AG20443 (cell line): Measurements from ENCODE around the gene TMEM147.
A peak's percentile ranks its signal among the peaks of the same experiment; 100 is the strongest.

Source experiments
- DNase-seq: peaks from one replicate; pipeline ENCODE4 v3.0.0; 2012; ENCODE audit warnings: low spot score, mixed read lengths

The TMEM147 gene, protein sequence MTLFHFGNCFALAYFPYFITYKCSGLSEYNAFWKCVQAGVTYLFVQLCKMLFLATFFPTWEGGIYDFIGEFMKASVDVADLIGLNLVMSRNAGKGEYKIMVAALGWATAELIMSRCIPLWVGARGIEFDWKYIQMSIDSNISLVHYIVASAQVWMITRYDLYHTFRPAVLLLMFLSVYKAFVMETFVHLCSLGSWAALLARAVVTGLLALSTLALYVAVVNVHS

GRCh38 chr19:35545001-35545854 lies at the start of gene TMEM147:
TMEM147 (plus strand) TSS chr19:35545626; CDS start chr19:35545740, 114 bp downstream.
- DNase-seq: peak; percentile 99

DNA sequence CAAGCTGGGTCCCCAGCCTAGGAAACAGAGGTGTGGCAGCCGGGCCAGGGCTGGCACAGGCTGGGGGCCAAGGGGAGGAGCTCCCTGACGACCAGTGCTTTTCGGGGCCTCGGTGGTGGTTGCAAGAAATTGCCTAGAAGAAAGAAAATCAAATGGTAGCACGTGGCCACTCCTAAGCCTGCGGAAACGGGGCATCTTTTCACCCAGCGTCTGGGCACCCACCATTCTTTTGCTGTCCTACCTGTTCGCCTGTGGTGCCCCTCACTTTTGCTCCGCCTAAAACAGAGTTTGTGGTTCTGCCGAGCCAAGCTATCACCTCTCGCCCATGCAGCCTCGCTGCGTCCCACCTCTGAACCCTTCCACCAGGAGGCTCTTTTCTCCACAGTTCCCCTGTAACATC lies 48.0 kb upstream of the TMEM147 start:
- no peak for DNase-seq

GRCh38 chr19:35498220-35498619 lies 47.2 kb upstream of the TMEM147 start:
- DNase-seq: no peak

DNA sequence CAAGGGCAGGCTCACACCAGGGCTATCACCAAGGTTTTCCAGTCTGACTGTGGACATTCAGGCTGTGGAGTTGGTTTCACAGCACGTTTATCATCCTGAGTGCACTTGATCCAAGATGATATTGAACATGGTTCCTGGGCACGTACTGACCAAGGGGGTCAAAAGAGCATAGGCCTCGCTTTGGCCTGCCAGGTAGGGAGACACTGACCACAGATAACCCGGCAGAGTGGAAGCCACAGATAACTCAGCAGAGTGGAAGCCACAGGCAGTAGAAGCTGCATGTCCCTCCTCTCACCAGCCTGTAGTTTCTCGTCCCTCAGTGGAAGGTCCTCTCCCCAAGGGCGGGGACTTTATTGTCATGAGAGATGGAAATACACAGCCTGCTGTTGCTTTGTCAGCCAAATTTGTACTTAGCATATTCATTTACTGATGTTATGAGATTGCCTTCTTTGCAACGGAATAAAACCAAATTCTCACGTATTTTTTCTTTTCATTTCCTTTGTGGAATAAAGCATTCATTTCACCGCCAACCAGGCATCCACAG lies 46.4 kb upstream of the TMEM147 start:
- DNase-seq: no peak

DNA sequence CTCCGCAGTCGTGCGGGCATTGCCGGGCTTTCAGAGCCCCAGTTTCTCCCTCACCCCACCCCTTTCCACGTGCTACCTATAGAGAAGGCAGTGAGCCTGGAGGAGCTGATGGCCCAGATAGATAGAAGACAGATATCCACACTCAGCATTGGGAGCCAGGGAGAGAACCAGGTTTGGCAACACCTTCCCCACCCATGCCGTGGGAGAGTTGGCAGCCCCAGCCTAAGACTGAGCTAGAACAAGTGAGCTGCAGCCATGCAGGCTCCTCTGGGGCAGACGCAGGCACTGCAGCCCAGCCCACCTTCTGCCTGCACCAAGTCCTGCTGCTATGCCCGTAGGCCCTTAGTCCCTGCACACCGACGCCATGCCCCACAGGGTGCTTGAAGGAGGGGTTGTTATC lies 44.8 kb upstream of the TMEM147 start:
- DNase-seq: no peak

GRCh38 chr19:35501684-35502083 lies 43.7 kb upstream of the TMEM147 start:
- no peak for DNase-seq

GRCh38 chr19:35502751-35503150 lies 42.7 kb upstream of the TMEM147 start:
- DNase-seq: no peak

DNA sequence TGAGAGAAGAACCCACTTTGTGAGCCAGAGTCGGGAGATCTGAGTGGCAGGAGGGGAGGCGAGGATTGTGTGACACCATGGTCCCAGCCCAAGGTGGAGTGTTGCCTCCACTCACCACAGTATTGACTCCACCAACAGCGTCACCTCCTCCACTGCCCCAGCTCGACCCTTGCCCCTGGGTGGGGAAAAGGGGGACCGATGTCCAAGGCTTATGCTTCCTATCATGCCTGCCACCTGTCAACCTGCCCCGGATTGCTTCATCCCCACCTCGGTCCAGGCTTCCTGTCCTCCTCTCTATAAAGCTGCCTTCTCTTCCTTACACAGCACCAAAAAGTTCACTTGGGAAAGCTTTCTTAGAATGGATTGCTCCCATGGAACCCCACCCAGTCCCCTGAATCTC lies 39.4 kb upstream of the TMEM147 start:
- DNase-seq: no peak

DNA sequence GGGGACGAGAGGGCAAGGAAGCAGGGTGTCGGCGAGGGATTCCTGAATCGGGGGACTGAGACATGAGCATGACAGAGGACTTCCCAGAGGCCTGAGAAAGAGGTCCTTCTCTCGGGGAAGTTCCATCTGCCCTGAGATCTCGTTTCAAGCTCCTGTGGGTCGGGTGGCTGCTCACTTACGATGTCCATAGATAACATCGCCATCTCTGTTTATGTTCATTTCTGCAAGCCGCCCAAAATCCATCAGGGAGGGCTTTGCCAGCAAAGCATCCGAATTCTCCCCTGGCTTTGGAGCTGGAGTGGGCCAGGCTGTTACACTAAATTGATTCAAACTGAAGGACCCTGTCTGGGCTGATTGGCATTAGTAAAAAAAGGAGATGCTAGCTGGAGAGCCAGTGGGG lies 37.9 kb upstream of the TMEM147 start:
- DNase-seq: no peak

GRCh38 chr19:35508129-35508528 lies 37.3 kb upstream of the TMEM147 start:
- DNase-seq: no peak

DNA sequence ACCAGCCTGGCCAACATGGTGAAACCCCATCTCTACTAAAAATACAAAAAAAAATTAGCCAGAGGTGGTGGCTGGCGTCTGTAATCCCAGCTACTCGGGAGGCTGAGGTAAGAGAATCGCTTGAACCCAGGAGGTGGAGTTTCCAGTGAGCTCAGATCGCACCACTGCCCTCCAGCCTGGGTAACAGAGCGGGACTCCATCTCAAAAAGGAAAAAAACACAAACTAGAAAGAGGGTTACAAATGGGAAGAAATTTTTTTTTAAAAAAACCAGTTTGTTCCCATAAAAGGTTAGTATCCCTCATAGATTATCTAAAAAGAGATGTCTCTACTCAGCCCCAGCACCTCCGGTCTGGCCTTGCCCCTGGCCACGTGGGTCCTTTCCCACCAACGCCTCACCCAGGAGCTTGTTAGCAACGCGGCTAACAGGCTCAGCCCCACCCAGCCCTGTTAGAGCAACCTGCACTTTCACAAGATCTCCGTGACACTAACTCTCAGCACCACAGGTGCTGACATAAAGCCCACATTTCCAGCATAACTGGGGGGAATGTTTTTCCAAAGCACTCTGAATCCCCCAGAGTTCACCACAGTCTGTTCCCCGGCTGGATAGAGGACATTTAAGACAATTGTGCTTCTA lies 36.3 kb upstream of the TMEM147 start:
- DNase-seq: no peak

DNA sequence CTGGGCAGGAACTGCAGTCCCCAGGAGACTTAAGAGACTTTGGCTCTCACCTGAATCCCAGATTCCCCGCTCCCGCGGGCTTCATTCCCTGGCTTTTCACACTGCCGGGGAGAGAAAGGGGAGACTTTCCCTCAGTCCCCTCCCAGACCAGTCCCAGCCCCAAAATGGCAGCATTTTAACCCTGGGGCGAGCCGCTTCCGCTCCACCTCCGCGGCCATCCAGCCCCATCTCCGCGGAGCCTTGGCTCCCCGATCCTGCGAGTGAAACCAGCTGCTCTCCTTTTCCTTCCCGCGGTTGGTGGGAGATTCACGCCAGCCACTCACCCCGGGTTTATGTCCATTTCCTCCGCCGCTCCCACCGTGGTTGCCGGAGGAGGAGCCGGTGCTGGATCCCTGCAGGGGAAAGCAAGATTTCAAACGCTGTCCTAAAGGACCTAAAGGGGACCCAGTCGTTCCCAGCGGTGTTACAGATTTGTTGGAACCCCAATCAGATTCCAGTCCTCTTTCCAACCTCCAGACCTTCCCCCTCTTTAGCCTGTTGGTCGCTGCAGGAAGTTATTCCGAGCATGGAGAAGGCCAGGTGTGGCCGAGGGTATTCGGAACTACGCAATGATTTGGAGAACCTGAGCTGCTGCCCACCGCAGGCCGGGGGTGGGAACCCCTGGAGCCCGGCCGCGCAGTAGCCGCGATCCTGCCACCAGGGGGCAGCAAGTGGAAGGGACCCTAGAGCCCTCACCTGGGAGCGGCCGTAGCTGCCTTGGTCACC lies 35.4 kb upstream of the TMEM147 start:
- DNase-seq: peak; percentile 85

DNA sequence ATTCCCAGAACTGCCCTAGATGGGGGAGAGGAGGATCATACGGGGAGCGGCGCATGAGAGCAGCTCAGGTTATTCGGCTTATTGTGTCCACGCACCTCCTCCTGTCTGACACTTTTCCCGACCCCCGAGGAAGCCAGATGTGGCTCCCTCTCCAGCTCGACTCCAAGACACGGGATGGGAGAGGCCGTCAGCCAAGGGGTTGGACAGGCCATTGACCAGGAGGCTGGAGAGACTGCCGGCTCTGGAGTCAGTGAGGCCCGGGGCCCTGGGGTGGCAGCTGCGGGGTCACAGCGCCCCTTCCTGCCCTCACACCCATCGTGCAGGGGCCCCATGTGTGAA lies 34.8 kb upstream of the TMEM147 start:
- no peak for DNase-seq

DNA sequence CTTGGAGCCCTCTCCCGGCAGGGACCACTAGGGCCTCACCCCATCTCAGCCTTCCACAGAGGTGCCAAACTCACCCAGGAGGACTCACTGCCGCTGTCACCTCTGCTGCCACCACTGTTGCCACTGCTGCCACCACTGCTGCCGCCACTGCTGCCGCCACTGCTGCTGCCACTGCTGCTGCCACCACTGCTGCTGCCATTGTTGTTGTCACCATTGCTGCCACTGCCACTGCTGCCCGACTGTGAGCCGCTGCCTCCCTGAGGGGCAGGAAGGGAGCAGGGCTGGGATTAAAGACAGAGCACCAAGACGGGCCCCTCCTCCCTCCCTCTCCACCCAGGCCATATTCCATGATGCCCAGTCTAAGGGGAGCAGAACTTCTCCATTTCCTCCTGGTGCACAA lies 34.1 kb upstream of the TMEM147 start:
- no peak for DNase-seq

- DNase-seq: no peak
Measured at GRCh38 chr19:35512831-35513627, 32.4 kb upstream of the TMEM147 start.

DNA sequence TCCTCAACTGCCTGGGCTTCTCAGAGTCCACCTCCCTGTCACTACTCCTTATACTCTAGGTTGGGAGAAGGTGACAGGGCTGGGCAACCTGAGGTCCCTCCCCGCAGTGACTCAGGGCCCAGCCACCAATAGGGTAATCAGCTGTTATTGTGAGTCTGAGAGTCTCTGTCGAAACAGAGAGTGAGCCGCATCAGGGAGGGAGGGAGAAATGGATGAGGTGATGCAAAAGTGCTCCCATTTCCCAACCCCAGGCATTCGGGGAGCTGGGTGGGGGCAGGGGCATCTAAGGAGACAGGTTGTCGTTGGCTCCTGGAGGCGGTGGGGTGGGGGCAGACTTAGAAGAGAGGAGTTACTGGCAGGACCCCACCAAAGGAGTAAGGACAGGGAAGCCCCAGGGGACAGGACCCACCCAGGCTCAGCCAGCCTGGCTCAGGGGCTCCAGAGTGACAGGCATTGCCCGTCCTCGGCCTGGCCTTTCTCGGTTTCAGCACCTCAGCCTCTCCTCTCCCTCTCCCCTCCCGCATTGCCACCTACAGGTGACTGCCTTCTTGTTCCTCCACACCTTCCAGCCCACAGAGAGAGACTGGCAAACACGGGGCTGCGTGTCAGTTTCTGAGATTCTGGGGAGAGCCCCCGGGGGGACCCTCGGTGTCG lies 31.7 kb upstream of the TMEM147 start, which contains the start of gene DMKN:
Gene DMKN (minus strand): TSS at position 22 of the 654 bp plus-strand sequence. CDS start 174 bp downstream, outside the sequence.
- DNase-seq: peak; percentile 86

GRCh38 chr19:35514282-35514809 lies 31.1 kb upstream of the TMEM147 start:
- peak; percentile 44 for DNase-seq

DNA sequence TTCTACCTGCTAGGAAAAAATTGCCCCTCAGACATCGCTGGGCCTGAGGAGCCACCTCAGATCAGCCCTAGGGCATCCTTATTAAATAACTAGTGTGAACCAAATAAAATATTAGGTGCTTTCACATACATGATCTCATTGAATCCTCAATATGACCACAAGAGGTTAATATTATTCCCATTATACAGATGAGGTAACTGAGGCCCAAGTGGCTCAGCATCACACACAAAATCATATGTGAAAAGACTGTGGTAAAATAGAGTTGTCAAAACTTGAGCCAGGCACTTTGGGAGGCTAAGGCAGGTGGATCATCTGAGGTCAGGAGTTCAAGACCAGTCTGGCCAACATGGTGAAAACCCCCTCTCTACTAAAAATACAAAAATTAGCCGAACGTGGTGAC lies 29.1 kb upstream of the TMEM147 start:
- no peak for DNase-seq

- no peak for DNase-seq
Measured at GRCh38 chr19:35517342-35517741, 28.1 kb upstream of the TMEM147 start.

- DNase-seq: peak; percentile 90
Measured at GRCh38 chr19:35518313-35518712, 27.1 kb upstream of the TMEM147 start.
